ENCODE measurements around the gene SYNGAP1.
"Not testable (repeated sequence)": the region's sequence is repeated elsewhere in the genome, so short reads cannot be mapped to it uniquely, and the experiment has no call there.

SYNGAP1 gene

GRCh38 chr6:33440649-33441309 is 20.9 kb downstream of the SYNGAP1 start:
- no peak for DNase-seq

- DNase-seq: no peak
These were observed 21.6 kb downstream of the SYNGAP1 start for GRCh38 chr6:33441457-33441856.

- no peak for DNase-seq
These were observed 22.4 kb downstream of the SYNGAP1 start for GRCh38 chr6:33442283-33442682.

- DNase-seq: no peak
These were observed 23.2 kb downstream of the SYNGAP1 start for GRCh38 chr6:33443025-33443424.

- no peak for DNase-seq
These were observed 24.0 kb downstream of the SYNGAP1 start for GRCh38 chr6:33443619-33444504.

- no peak for DNase-seq
These were observed 25.3 kb downstream of the SYNGAP1 start for GRCh38 chr6:33445119-33445603.

GRCh38 chr6:33446356-33446755 is 26.5 kb downstream of the SYNGAP1 start:
- no peak for DNase-seq

GRCh38 chr6:33450434-33450833 is 30.6 kb downstream of the SYNGAP1 start:
- DNase-seq: no peak

GRCh38 chr6:33451606-33452005 is 31.7 kb downstream of the SYNGAP1 start:
- no peak for DNase-seq

- no peak for DNase-seq
These were observed 32.6 kb downstream of the SYNGAP1 start for GRCh38 chr6:33452496-33452895.

GRCh38 chr6:33453393-33454008 is 33.6 kb downstream of the SYNGAP1 start:
- DNase-seq: no peak

GRCh38 chr6:33454009-33454946 is 34.4 kb downstream of the SYNGAP1 start, which contains the start of gene ZBTB9:
Gene ZBTB9 (plus strand): TSS chr6:33454576. CDS start chr6:33455101, 525 bp downstream.
- peak; percentile 95 for DNase-seq

- DNase-seq: no peak
These were observed 35.2 kb downstream of the SYNGAP1 start for GRCh38 chr6:33455051-33455450.

GRCh38 chr6:33456156-33456555 is 36.3 kb downstream of the SYNGAP1 start:
- no peak for DNase-seq

GRCh38 chr6:33458676-33459075 is 38.8 kb downstream of the SYNGAP1 start:
- DNase-seq: no peak

GRCh38 chr6:33459226-33459625 is 39.4 kb downstream of the SYNGAP1 start:
- DNase-seq: no peak

- DNase-seq: no peak
These were observed 46.3 kb downstream of the SYNGAP1 start for GRCh38 chr6:33466075-33466735.

- DNase-seq: no peak
These were observed 47.2 kb downstream of the SYNGAP1 start for GRCh38 chr6:33467091-33467490.

- no peak for DNase-seq
These were observed 49.8 kb downstream of the SYNGAP1 start for GRCh38 chr6:33469661-33470060.

GRCh38 chr6:33477864-33478263 is 58.0 kb downstream of the SYNGAP1 start:
- no peak for DNase-seq

- no peak for DNase-seq
These were observed 61.3 kb downstream of the SYNGAP1 start for GRCh38 chr6:33481192-33481591.

- not testable (repeated sequence) for DNase-seq
These were observed 62.8 kb downstream of the SYNGAP1 start for GRCh38 chr6:33482620-33483019.
